Hepatocyte (in vitro differentiated cells): ENCODE results near the gene RPTOR. TPM values are rescaled to one million over a fixed set of nuclear protein-coding genes. Genes with fewer than 3 reads are reported as not detected.
"Not testable (repeated sequence)": the region's sequence is repeated elsewhere in the genome, so short reads cannot be mapped to it uniquely, and the experiment has no call there.

Source experiments
- DNase-seq: peaks from one replicate; pipeline ENCODE4 v3.0.0-alpha.2; 2016; ENCODE audit warnings: low spot score
- H2AFZ ChIP-seq: fragments of 200-600 bp; sonication (generic); 2 replicates; pipeline ENCODE4 v1.6.0; 2016; ENCODE audit warnings: antibody characterized with exemption, mild to moderate bottlenecking
- H3K27ac ChIP-seq: fragments of 200-600 bp; sonication (generic); 2 replicates; pipeline ENCODE4 v1.5.1; 2016; ENCODE audit warnings: mild to moderate bottlenecking
- H3K27me3 ChIP-seq: fragments of 200-600 bp; sonication (generic); 2 replicates; pipeline ENCODE4 v1.6.1; 2016
- H3K36me3 ChIP-seq: fragments of 200-600 bp; sonication (generic); replicated peaks from 2 replicates; pipeline ENCODE4 v1.5.1; 2016; ENCODE audit warnings: low read depth; ENCODE audit not compliant: insufficient read depth
- H3K4me1 ChIP-seq: fragments of 200-600 bp; sonication (generic); 2 replicates; pipeline ENCODE4 v1.5.1; 2016; ENCODE audit warnings: mild to moderate bottlenecking, moderate library complexity; ENCODE audit not compliant: insufficient read depth
- H3K4me2 ChIP-seq: fragments of 200-600 bp; sonication (generic); 2 replicates; pipeline ENCODE4 v1.6.0; 2016
- H3K4me3 ChIP-seq: fragments of 200-600 bp; sonication (generic); 2 replicates; pipeline ENCODE4 v1.5.1; 2016; ENCODE audit warnings: mild to moderate bottlenecking
- H3K79me2 ChIP-seq: fragments of 200-600 bp; sonication (generic); 2 replicates; pipeline ENCODE4 v1.6.0; 2017; ENCODE audit warnings: mild to moderate bottlenecking
- H3K9me2 ChIP-seq: fragments of 200-600 bp; sonication (generic); replicated peaks from 2 replicates; pipeline ENCODE4 v1.6.0; 2017; ENCODE audit warnings: mild to moderate bottlenecking; ENCODE audit not compliant: insufficient read depth
- H3K9me3 ChIP-seq: fragments of 200-600 bp; sonication (generic); 2 replicates; pipeline ENCODE4 v1.5.1; 2016; ENCODE audit warnings: low read depth, mild to moderate bottlenecking
- H4K20me1 ChIP-seq: fragments of 200-600 bp; sonication (generic); 2 replicates; pipeline ENCODE4 v1.6.0; 2016; ENCODE audit warnings: mild to moderate bottlenecking; ENCODE audit not compliant: insufficient read depth, poor library complexity, severe bottlenecking
- EZH2 ChIP-seq: fragments of 200-600 bp; sonication (generic); IDR thresholded peaks from 2 replicates; pipeline ENCODE4 v1.6.1; 2016; ENCODE audit warnings: antibody characterized with exemption, mild to moderate bottlenecking, borderline replicate concordance
- EZH2phosphoT487 ChIP-seq: fragments of 200-600 bp; sonication (generic); IDR thresholded peaks from one replicate; pipeline ENCODE4 v1.6.1; 2018; ENCODE audit warnings: antibody characterized with exemption, mild to moderate bottlenecking, low read depth, moderate library complexity; ENCODE audit not compliant: unreplicated experiment, severe bottlenecking
- WGBS: methylation state at CpG from one replicate; pipeline ENCODE4 v1.1.6; 2016; ENCODE audit warnings: low lambda C conversion rate; ENCODE audit errors: missing lambda C conversion rate; 5-methylcytosine and 5-hydroxymethylcytosine counted together
- polyA plus RNA-seq: library from polyadenylated mRNA; unstranded; fragments of >200 nt; fragmentation: Nextera tagmentation; extraction: Ambion mirVana; gene quantifications from 2 replicates; pipeline ENCODE4 v1.2.1, GENCODE V29; 2016
- total RNA-seq: library from RNA; depleted of rRNA; stranded (reverse); fragments of >200 nt; gene quantifications from 2 replicates; pipeline ENCODE4 v1.2.3, GENCODE V29; 2014
- TF ChIP-seq, protein P1 (sequence below): fragments of 200-600 bp; sonication (generic); IDR thresholded peaks from 2 replicates; pipeline ENCODE4 v1.5.1; 2016; ENCODE audit warnings: antibody characterized with exemption, mild to moderate bottlenecking; ENCODE audit not compliant: poor library complexity

The RPTOR gene
- total and polyA plus RNA-seq, 2 experiments from 2014 or later: 14.1 to 20.6 TPM

DNA sequence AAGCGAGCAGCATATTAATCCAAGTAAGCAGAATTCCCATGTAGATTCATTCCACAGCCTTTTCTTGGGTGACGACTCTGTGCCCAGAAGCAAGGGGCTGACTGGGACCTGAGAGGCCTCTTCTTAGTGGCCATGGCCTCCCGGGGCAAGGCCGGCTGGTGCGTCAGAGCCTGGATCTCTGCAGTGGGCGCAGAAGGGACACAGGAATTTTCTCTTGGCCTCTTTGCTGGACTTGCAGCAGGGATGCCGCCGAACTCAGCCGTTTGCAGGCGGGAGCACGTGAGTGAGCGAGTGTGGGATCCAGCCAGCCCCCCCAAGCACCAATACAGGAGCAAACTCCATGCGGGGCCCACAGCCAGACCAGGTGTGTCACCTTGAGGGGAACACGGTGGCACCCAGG lies 151.8 kb downstream of the RPTOR start:
- 80% methylated on average over 14 of the region's 14 CpGs for WGBS
- peaks cover 28% of the 10 kb centered on the region for H3K4me1 ChIP-seq
- H2AFZ ChIP-seq: no peak overlapping the region
- H3K4me3 ChIP-seq: no peak overlapping the region
- TF ChIP-seq EZH2 (no peak), EZH2phosphoT487 (no peak)
- H3K79me2 ChIP-seq: peaks cover 64% of the 10 kb centered on the region
- H3K27me3 ChIP-seq: no peaks in the 10 kb centered on the region
- DNase-seq: no peak
- no peaks in the 10 kb centered on the region for H3K36me3 ChIP-seq
- H4K20me1 ChIP-seq: peaks cover 4% of the 10 kb centered on the region
- no peaks in the 10 kb centered on the region for H3K9me2 ChIP-seq
- H3K4me2 ChIP-seq: no peak overlapping the region
- no peaks in the 10 kb centered on the region for H3K9me3 ChIP-seq
- H3K27ac ChIP-seq: peak overlapping the region; percentile 95

DNA sequence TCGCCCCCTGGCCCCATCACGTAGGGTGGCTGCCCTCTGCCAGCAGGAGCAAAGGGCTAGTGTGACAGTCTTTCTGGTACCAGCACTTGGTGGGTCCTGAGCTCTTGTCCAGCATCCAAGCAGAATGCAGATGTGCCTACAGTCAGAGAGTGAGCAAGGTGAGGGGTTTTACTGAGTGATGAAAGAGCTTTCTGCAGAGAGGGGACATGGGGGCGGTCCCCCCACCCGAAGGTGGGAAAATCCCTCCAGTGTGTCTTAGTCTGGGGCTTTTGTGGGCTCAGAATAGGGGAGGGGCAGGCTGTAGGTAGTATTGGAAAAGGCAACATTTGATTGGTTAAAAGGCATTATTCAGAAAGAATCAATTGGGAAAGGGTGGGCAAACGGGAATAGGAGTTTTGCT lies 152.3 kb downstream of the RPTOR start:
- no peak overlapping the region for H2AFZ ChIP-seq
- WGBS: 90% methylated on average over 5 of the region's 5 CpGs
- no peak overlapping the region for H3K4me3 ChIP-seq
- no peak overlapping the region for H3K4me2 ChIP-seq
- peak overlapping the region; percentile 95 for H3K27ac ChIP-seq
- H3K9me2 ChIP-seq: no peaks in the 10 kb centered on the region
- no peaks in the 10 kb centered on the region for H3K36me3 ChIP-seq
- no peaks in the 10 kb centered on the region for H3K9me3 ChIP-seq
- peaks cover 66% of the 10 kb centered on the region for H3K79me2 ChIP-seq
- TF ChIP-seq, protein P1, sequence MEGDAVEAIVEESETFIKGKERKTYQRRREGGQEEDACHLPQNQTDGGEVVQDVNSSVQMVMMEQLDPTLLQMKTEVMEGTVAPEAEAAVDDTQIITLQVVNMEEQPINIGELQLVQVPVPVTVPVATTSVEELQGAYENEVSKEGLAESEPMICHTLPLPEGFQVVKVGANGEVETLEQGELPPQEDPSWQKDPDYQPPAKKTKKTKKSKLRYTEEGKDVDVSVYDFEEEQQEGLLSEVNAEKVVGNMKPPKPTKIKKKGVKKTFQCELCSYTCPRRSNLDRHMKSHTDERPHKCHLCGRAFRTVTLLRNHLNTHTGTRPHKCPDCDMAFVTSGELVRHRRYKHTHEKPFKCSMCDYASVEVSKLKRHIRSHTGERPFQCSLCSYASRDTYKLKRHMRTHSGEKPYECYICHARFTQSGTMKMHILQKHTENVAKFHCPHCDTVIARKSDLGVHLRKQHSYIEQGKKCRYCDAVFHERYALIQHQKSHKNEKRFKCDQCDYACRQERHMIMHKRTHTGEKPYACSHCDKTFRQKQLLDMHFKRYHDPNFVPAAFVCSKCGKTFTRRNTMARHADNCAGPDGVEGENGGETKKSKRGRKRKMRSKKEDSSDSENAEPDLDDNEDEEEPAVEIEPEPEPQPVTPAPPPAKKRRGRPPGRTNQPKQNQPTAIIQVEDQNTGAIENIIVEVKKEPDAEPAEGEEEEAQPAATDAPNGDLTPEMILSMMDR: no peak
- TF ChIP-seq EZH2 (no peak), EZH2phosphoT487 (no peak)
- peaks cover 28% of the 10 kb centered on the region for H3K4me1 ChIP-seq
- H4K20me1 ChIP-seq: peaks cover 4% of the 10 kb centered on the region
- no peaks in the 10 kb centered on the region for H3K27me3 ChIP-seq
- no peak for DNase-seq

DNA sequence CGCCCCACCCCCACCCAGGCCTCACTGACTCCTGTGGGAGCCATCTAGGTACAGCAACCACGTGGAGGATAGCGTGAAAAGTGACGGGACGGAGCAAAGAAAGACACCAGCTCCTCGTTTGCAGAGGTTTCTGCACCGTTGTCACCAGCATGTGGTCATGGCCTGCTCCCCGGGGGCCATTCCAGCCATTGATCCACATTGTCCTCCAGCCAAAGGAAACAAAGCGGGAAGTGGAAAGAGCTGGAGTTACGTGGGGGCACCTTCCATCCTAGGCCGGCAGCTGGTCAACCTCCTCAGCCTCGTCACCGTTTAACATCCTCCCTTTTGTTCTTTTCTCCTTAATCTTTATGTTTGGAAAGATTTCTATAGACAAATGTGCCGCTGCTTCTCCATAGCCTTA lies 153.7 kb downstream of the RPTOR start:
- peaks cover 69% of the 10 kb centered on the region for H3K79me2 ChIP-seq
- H4K20me1 ChIP-seq: peaks cover 4% of the 10 kb centered on the region

DNA sequence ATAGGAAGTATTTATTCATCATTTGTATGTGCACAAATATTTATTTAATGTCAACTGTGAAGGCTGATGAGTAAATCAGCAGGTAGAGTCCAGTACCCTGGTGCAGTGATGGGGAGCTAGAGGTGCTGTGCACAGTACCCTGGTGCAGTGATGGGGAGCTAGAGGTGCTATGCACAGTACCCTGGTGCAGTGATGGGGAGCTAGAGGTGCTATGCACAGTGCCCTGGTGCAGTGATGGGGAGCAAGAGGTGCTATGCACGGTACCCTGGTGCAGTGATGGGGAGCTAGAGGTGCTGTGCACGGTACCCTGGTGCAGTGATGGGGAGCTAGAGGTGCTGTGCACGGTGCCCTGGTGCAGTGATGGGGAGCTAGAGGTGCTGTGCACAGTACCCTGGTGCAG lies 154.6 kb downstream of the RPTOR start:
- 100% methylated on average over 3 of the region's 3 CpGs for WGBS
- peaks cover 70% of the 10 kb centered on the region for H3K79me2 ChIP-seq
- not testable (repeated sequence) for H3K9me2 ChIP-seq, H3K4me2 ChIP-seq, H3K4me3 ChIP-seq, H3K36me3 ChIP-seq, H3K27ac ChIP-seq, H3K9me3 ChIP-seq, H2AFZ ChIP-seq, DNase-seq, H4K20me1 ChIP-seq, H3K27me3 ChIP-seq
- H3K4me1 ChIP-seq: peaks cover 21% of the 10 kb centered on the region

More for the DNA sequence above, 153.7 kb downstream of the RPTOR start:
- 92% methylated on average over 14 of the region's 14 CpGs for WGBS
- Histone ChIP-seq H3K27me3 (no peaks in the 10 kb centered on the region), H3K4me2 (no peak overlapping the region), H3K9me3 (no peaks in the 10 kb centered on the region), H2AFZ (no peak overlapping the region), H3K4me3 (no peak overlapping the region), H3K9me2 (no peaks in the 10 kb centered on the region), H3K36me3 (no peaks in the 10 kb centered on the region), H3K4me1 (peaks cover 28% of the 10 kb centered on the region), H3K27ac (no peak overlapping the region)
- DNase-seq: no peak
- TF ChIP-seq EZH2 (no peak), EZH2phosphoT487 (no peak)
- TF ChIP-seq, protein P1: no peak
